ENCODE results near the gene DEAF1. TPM values are rescaled to one million over a fixed set of nuclear protein-coding genes. Genes with fewer than 3 reads are reported as not detected.

The DEAF1 gene
- total and polyA plus RNA-seq, 9 of the 15 experiments (the other 6 are each of a cell fraction or from before 2014, with no cell fraction given) = 2.0 to 69.1 (median 26.8) TPM

- TF ChIP-seq ZBTB7A (IDR thresholded peaks at IDR 0.05; ENCODE audit: borderline replicate concordance, control insufficient read depth, low read depth, low read length) = no peak
- TF ChIP-seq BRD4 (IDR thresholded peaks at IDR 0.05) = 0 out of 2 replicates have a peak, but pooled peaks have one; percentile 27
- no peak for TF ChIP-seq RFX1 (IDR thresholded peaks at IDR 0.05)
- no peak for TF ChIP-seq HMG20A (CRISPR knock-in tag; conservative IDR thresholded peaks at IDR 0.05)
- no peak for TF ChIP-seq IRF2 (CRISPR knock-in tag; IDR thresholded peaks at IDR 0.05)
- TF ChIP-seq CAMTA2 (CRISPR knock-in tag; conservative IDR thresholded peaks at IDR 0.05) = no peak
- TF ChIP-seq GTF2E2 (tag; IDR thresholded peaks at IDR 0.05) = no peak
- TF ChIP-seq MBD2 (IDR thresholded peaks at IDR 0.05; ENCODE audit: borderline replicate concordance, low read depth) = 0 out of 2 replicates have a peak, but pooled peaks have one; percentile 45
- TF ChIP-seq PHF21A (IDR thresholded peaks at IDR 0.05; ENCODE audit: borderline replicate concordance, low read depth) = no peak
- TF ChIP-seq TAL1 (IDR thresholded peaks at IDR 0.05) = no peak
- no peak for TF ChIP-seq HMGN3 (IDR thresholded peaks at IDR 0.05; ENCODE audit: borderline replicate concordance, extremely low read depth, insufficient read length, low read depth, low read length)
- TF ChIP-seq HDAC3 (IDR thresholded peaks at IDR 0.05; ENCODE audit: borderline replicate concordance, partially characterized antibody) = no peak
- TF ChIP-seq MEIS2 (IDR thresholded peaks at IDR 0.05; ENCODE audit: partially characterized antibody) = peak; percentile 14
- TF ChIP-seq BCL6 (CRISPR knock-in tag; IDR thresholded peaks at IDR 0.05) = no peak
- no peak for TF ChIP-seq ZNF140 (CRISPR knock-in tag; IDR thresholded peaks at IDR 0.05)
- TF ChIP-seq NFE2 (IDR thresholded peaks at IDR 0.05; ENCODE audit: low read depth) = peak; percentile 97
- TF ChIP-seq BCOR (IDR thresholded peaks at IDR 0.05) = no peak
- TF ChIP-seq EHMT2 (IDR thresholded peaks at IDR 0.05) = no peak
- peak; percentile 75; the same call in 1 of the 2 replicates for TF ChIP-seq ZKSCAN8 (CRISPR knock-in tag; IDR thresholded peaks at IDR 0.05)
- TF ChIP-seq ZBTB49 (CRISPR knock-in tag; IDR thresholded peaks at IDR 0.05; ENCODE audit: borderline replicate concordance) = no peak
- peak; percentile 76 for TF ChIP-seq EP300 (IDR thresholded peaks at IDR 0.05; ENCODE audit: low read length)
- TF ChIP-seq FOXM1 (IDR thresholded peaks at IDR 0.05; ENCODE audit: low read depth) = no peak
- TF ChIP-seq FOXM1 (CRISPR knock-in tag; IDR thresholded peaks at IDR 0.05; ENCODE audit: low read depth) = no peak
- no peak for TF ChIP-seq CREB1 (IDR thresholded peaks at IDR 0.05)
- no peak for TF ChIP-seq CREB1 (CRISPR knock-in tag; IDR thresholded peaks at IDR 0.05)
- TF ChIP-seq DDX20 (tag; IDR thresholded peaks at IDR 0.05; ENCODE audit: low read depth) = no peak
- TF ChIP-seq CREB5 (CRISPR knock-in tag; IDR thresholded peaks at IDR 0.05) = no peak
- TF ChIP-seq JUN (IDR thresholded peaks at IDR 0.05; ENCODE audit: borderline replicate concordance, low read depth, low read length) = 0 out of 2 replicates have a peak, but pooled peaks have one; percentile 42
- TF ChIP-seq JUN (CRISPR knock-in tag; IDR thresholded peaks at IDR 0.05; ENCODE audit: borderline replicate concordance) = no peak
- TF ChIP-seq HDAC1 (IDR thresholded peaks at IDR 0.05) = peak in 1 of 2 experiments; percentile 64; a peak in 1 of 4 replicates
Measured at GRCh38 chr11:665704-666281, 29.2 kb downstream of the DEAF1 start (continued).
